ENCODE results near the gene CASR.

The CASR gene

GRCh38 chr3:122305818-122306621, 122.6 kb downstream of the CASR start:
- no peak for DNase-seq (ENCODE audit: low spot score)

- no peak for DNase-seq (ENCODE audit: low spot score)
Observed at GRCh38 chr3:122306622-122306953, 123.1 kb downstream of the CASR start.

- DNase-seq (ENCODE audit: low spot score): no peak
Observed at GRCh38 chr3:122307094-122307687, 123.7 kb downstream of the CASR start.

- no peak for DNase-seq (ENCODE audit: low spot score)
Observed at GRCh38 chr3:122307976-122308375, 124.5 kb downstream of the CASR start.

GRCh38 chr3:122310361-122310760, 126.9 kb downstream of the CASR start:
- DNase-seq (ENCODE audit: low spot score): no peak

GRCh38 chr3:122312826-122313225, 129.4 kb downstream of the CASR start:
- DNase-seq (ENCODE audit: low spot score): no peak

- no peak for DNase-seq (ENCODE audit: low spot score)
Observed at GRCh38 chr3:122313281-122313680, 129.8 kb downstream of the CASR start.

- no peak for DNase-seq (ENCODE audit: low spot score)
Observed at GRCh38 chr3:122314228-122314876, 130.9 kb downstream of the CASR start.

GRCh38 chr3:122315619-122316018, 132.2 kb downstream of the CASR start:
- no peak for DNase-seq (ENCODE audit: low spot score)

- no peak for DNase-seq (ENCODE audit: low spot score)
Observed at GRCh38 chr3:122316368-122316767, 132.9 kb downstream of the CASR start.

GRCh38 chr3:122318620-122319019, 135.2 kb downstream of the CASR start:
- no peak for DNase-seq (ENCODE audit: low spot score)

GRCh38 chr3:122322095-122323075, 138.9 kb downstream of the CASR start:
- DNase-seq (ENCODE audit: low spot score): peak; percentile 48

GRCh38 chr3:122324871-122325323, 141.4 kb downstream of the CASR start, which contains the start of gene CSTA:
CSTA (plus strand) TSS chr3:122325248; CDS start chr3:122325293, 45 bp downstream.
- no peak for DNase-seq (ENCODE audit: low spot score)

- DNase-seq (ENCODE audit: low spot score): no peak
Observed at GRCh38 chr3:122325769-122326168, 142.3 kb downstream of the CASR start.

GRCh38 chr3:122331886-122332285, 148.4 kb downstream of the CASR start:
- no peak for DNase-seq (ENCODE audit: low spot score)

GRCh38 chr3:122332551-122332950, 149.1 kb downstream of the CASR start:
- no peak for DNase-seq (ENCODE audit: low spot score)

All from CD4-positive, alpha-beta T cell treated with Interleukin-2 at 100 ng/mL for 4 hours (primary cell).